ENCODE results near the gene DDX28. TPM values are rescaled to one million over a fixed set of nuclear protein-coding genes. Genes with fewer than 3 reads are reported as not detected.

The DDX28 gene
- total RNA-seq, 1 experiment from 2014 or later, result 16.0 TPM

DNA sequence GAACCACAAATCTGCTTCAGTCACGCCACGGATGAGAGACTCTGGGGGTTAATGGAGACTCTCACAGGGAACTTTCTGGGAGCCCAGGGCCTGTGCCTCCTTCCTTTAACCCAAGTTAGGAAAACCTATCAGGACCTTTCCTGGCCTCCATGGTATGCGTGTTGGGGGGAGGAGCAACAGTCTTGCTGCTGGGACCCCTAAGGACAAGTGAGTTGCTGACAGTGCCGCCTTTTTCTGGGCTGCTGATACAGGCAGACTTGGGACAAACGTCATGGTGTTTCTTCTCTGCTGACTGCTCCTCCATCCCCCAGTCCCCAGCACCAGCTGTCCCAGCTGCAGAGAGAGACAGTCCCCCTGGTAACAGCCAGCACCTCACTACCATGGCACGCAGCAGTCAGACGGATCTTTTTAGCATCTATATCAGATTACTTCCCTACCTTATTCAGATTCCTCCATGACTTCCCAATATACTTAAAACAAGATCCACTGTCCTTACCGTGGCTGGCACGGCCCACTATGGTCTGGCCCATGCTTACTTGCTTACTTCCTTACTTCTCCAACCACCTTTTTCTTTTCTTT lies 13.8 kb downstream of the DDX28 start:
- ChIA-PET CTCF (no interaction called here), POLR2A (ENCODE audit: low non-redundant PET) (no interaction called here)
- no peaks in the 10 kb centered on the region for H3K27me3 ChIP-seq (replicated peaks; ENCODE audit: insufficient read depth, low read depth, low read length, poor library complexity)

DNA sequence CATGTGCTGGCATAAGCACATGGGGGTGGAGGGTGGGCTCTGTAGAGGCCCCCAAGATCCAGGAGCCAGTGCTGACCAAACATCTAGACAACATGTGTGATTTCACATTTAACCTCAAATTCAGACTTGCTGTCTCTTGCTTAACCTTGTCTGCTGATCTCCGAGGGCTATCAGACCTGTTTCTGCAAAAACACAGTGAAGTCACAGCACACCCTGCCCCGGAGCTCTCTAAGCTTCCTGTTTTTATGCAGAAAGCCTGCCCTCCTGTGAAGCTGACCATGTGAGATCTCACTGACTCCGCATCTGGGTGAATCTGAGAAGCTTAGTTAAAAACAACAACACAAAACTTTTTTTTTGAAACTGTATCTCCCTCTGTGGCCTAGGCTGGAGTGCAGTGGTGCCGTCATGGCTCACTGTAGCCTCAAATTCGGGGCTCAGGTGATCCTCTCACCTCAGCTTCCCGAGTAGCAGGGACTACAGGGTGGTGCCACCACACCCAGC lies 17.2 kb downstream of the DDX28 start:
- Histone ChIP-seq H3K9me3 (ENCODE audit: low read depth, low read length, poor library complexity, severe bottlenecking) (no peaks in the 10 kb centered on the region), H3K36me3 (ENCODE audit: insufficient read depth, low read length, poor library complexity, severe bottlenecking) (no peaks in the 10 kb centered on the region), H3K27me3 (replicated peaks; ENCODE audit: insufficient read depth, low read depth, low read length, poor library complexity) (no peaks in the 10 kb centered on the region), H3K4me3 (ENCODE audit: low read depth, low read length, poor library complexity, severe bottlenecking) (no peak overlapping the region), H3K4me1 (ENCODE audit: insufficient read depth, low read length, poor library complexity, severe bottlenecking) (no peaks in the 10 kb centered on the region), H3K27ac (ENCODE audit: low read depth, low read length, poor library complexity, severe bottlenecking) (no peak overlapping the region)
- intact Hi-C loops (cut with micrococcal nuclease; ENCODE audit: unreplicated experiment), result no loop called here
- TF ChIP-seq EZH2 (IDR thresholded peaks at IDR 0.05; ENCODE audit: borderline replicate concordance, low read depth, low read length, poor library complexity, severe bottlenecking), result no peak
- TF ChIP-seq, protein P1, sequence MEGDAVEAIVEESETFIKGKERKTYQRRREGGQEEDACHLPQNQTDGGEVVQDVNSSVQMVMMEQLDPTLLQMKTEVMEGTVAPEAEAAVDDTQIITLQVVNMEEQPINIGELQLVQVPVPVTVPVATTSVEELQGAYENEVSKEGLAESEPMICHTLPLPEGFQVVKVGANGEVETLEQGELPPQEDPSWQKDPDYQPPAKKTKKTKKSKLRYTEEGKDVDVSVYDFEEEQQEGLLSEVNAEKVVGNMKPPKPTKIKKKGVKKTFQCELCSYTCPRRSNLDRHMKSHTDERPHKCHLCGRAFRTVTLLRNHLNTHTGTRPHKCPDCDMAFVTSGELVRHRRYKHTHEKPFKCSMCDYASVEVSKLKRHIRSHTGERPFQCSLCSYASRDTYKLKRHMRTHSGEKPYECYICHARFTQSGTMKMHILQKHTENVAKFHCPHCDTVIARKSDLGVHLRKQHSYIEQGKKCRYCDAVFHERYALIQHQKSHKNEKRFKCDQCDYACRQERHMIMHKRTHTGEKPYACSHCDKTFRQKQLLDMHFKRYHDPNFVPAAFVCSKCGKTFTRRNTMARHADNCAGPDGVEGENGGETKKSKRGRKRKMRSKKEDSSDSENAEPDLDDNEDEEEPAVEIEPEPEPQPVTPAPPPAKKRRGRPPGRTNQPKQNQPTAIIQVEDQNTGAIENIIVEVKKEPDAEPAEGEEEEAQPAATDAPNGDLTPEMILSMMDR (conservative IDR thresholded peaks at IDR 0.05; ENCODE audit: low read depth, low read length), result no peak
- POLR2A ChIA-PET (ENCODE audit: low non-redundant PET), result no interaction called here
- CTCF ChIA-PET, result interaction anchor here (0.5 to 0.7 kb wide), 2 partner anchors 67 to 1052 kb away, joined by 3 to 10 read pairs; no protein-coding TSS in a partner anchor
- no peak for DNase-seq (ENCODE audit: low spot score)
- no TSS peak for BruUV-seq (replicated peaks)

More for the DNA sequence above, 13.8 kb downstream of the DDX28 start:
- BruUV-seq (replicated peaks), result no TSS peak
- no peak for TF ChIP-seq EZH2 (IDR thresholded peaks at IDR 0.05; ENCODE audit: borderline replicate concordance, low read depth, low read length, poor library complexity, severe bottlenecking)
- TF ChIP-seq, protein P1 (conservative IDR thresholded peaks at IDR 0.05; ENCODE audit: low read depth, low read length), result no peak
- Histone ChIP-seq H3K4me1 (ENCODE audit: insufficient read depth, low read length, poor library complexity, severe bottlenecking) (no peaks in the 10 kb centered on the region), H3K36me3 (ENCODE audit: insufficient read depth, low read length, poor library complexity, severe bottlenecking) (no peaks in the 10 kb centered on the region), H3K9me3 (ENCODE audit: low read depth, low read length, poor library complexity, severe bottlenecking) (no peaks in the 10 kb centered on the region), H3K4me3 (ENCODE audit: low read depth, low read length, poor library complexity, severe bottlenecking) (no peak overlapping the region), H3K27ac (ENCODE audit: low read depth, low read length, poor library complexity, severe bottlenecking) (no peak overlapping the region)
- intact Hi-C loops (cut with micrococcal nuclease; ENCODE audit: unreplicated experiment), result no loop called here
- no peak for DNase-seq (ENCODE audit: low spot score)

DNA sequence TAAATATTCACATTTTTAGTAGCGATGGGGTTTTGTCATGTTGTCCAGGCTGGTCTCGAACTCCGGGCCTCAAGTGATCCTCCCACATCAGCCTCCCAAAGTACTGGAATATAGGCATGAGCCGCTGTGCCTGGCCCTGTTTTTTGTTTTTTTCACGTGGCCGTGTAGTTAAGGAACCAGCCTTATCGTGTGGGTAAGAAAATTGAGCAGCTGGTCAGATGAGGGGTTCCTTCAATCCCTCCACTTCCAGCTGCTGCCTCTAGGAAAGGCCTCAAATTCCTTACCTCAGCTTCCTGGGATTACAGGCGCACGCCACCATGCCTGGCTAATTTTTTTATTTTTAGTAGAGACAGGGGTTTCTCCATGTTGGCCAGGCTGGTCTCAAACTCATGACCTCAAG lies 17.8 kb downstream of the DDX28 start:
- no peaks in the 10 kb centered on the region for H3K9me3 ChIP-seq (ENCODE audit: low read depth, low read length, poor library complexity, severe bottlenecking)
- POLR2A ChIA-PET (ENCODE audit: low non-redundant PET), result no interaction called here

More for the DNA sequence above, 17.8 kb downstream of the DDX28 start:
- H3K27me3 ChIP-seq (replicated peaks; ENCODE audit: insufficient read depth, low read depth, low read length, poor library complexity), result no peaks in the 10 kb centered on the region
- no TSS peak for BruUV-seq (replicated peaks)
- CTCF ChIA-PET, result interaction anchor here (0.7 kb wide), 1 partner anchor 1051 kb away, joined by 3 read pairs; no protein-coding TSS in a partner anchor
- H3K4me1 ChIP-seq (ENCODE audit: insufficient read depth, low read length, poor library complexity, severe bottlenecking), result no peaks in the 10 kb centered on the region
- H3K4me3 ChIP-seq (ENCODE audit: low read depth, low read length, poor library complexity, severe bottlenecking), result no peak overlapping the region
- TF ChIP-seq, protein P1 (conservative IDR thresholded peaks at IDR 0.05; ENCODE audit: low read depth, low read length), result no peak
- no peak for TF ChIP-seq EZH2 (IDR thresholded peaks at IDR 0.05; ENCODE audit: borderline replicate concordance, low read depth, low read length, poor library complexity, severe bottlenecking)
- H3K36me3 ChIP-seq (ENCODE audit: insufficient read depth, low read length, poor library complexity, severe bottlenecking), result no peaks in the 10 kb centered on the region
- intact Hi-C loops (cut with micrococcal nuclease; ENCODE audit: unreplicated experiment), result no loop called here
- DNase-seq (ENCODE audit: low spot score), result no peak
- no peak overlapping the region for H3K27ac ChIP-seq (ENCODE audit: low read depth, low read length, poor library complexity, severe bottlenecking)
